Activated CD4-positive, alpha-beta T cell treated with anti-CD3 and anti-CD28 coated beads for 4 hours (primary cell): ENCODE data around the gene HLCS.
"Not testable (repeated sequence)": the region's sequence is repeated elsewhere in the genome, so short reads cannot be mapped to it uniquely, and the experiment has no call there.

Experiments used
- DNase-seq, 2 donors: peaks; one replicate each; pipeline ENCODE4 v3.0.0-alpha.2; 2020

Gene HLCS

GRCh38 chr21:36955783-36956182 lies 10.7 kb downstream of the HLCS start:
- no peak for DNase-seq

- DNase-seq: not testable (repeated sequence)
These were observed 14.1 kb downstream of the HLCS start for GRCh38 chr21:36952331-36952730.

- no peak for DNase-seq
These were observed 17.0 kb downstream of the HLCS start for GRCh38 chr21:36949171-36950141.

GRCh38 chr21:36948686-36949085 lies 17.8 kb downstream of the HLCS start:
- no peak for DNase-seq

- no peak for DNase-seq
These were observed 19.5 kb downstream of the HLCS start for GRCh38 chr21:36946949-36947356.

GRCh38 chr21:36945496-36946138 lies 20.9 kb downstream of the HLCS start:
- DNase-seq: no peak

GRCh38 chr21:36936361-36937135 lies 29.9 kb downstream of the HLCS start:
- DNase-seq: no peak

- no peak for DNase-seq
These were observed 31.5 kb downstream of the HLCS start for GRCh38 chr21:36934864-36935420.

GRCh38 chr21:36932161-36932816 lies 34.2 kb downstream of the HLCS start:
- DNase-seq: no peak

GRCh38 chr21:36929622-36930021 lies 36.8 kb downstream of the HLCS start:
- DNase-seq: no peak

- DNase-seq: no peak
These were observed 37.5 kb downstream of the HLCS start for GRCh38 chr21:36928960-36929359.

- peak; percentile 50 to 74 for DNase-seq
These were observed 38.8 kb downstream of the HLCS start for GRCh38 chr21:36927719-36928117.

- no peak for DNase-seq
These were observed 39.3 kb downstream of the HLCS start for GRCh38 chr21:36926989-36927718.

GRCh38 chr21:36923270-36923669 lies 43.2 kb downstream of the HLCS start:
- no peak for DNase-seq

- DNase-seq: no peak
These were observed 43.6 kb downstream of the HLCS start for GRCh38 chr21:36922861-36923260.

GRCh38 chr21:36918291-36918690 lies 48.2 kb downstream of the HLCS start:
- no peak for DNase-seq

GRCh38 chr21:36917471-36918158 lies 48.9 kb downstream of the HLCS start:
- DNase-seq: no peak

- no peak for DNase-seq
These were observed 49.8 kb downstream of the HLCS start for GRCh38 chr21:36916718-36917117.

- DNase-seq: no peak
These were observed 50.7 kb downstream of the HLCS start for GRCh38 chr21:36915696-36916245.

- no peak for DNase-seq
These were observed 51.3 kb downstream of the HLCS start for GRCh38 chr21:36915014-36915695.
